CD14-positive monocyte (primary cell): ENCODE results near the gene PLAGL2. TPM values are rescaled to one million over a fixed set of nuclear protein-coding genes. Genes with fewer than 3 reads are reported as not detected.

Experiments used
- DNase-seq, 3 donors: peaks; one replicate each; pipeline ENCODE4 v3.0.0-alpha.2; 2011 to 2022
- H2AFZ ChIP-seq: 2 replicates; pipeline ENCODE4 v1.6.0; 2012; ENCODE audit warnings: mild to moderate bottlenecking, low read depth, low read length, inconsistent platforms; ENCODE audit not compliant: insufficient read depth, poor library complexity, severe bottlenecking
- H3K27ac ChIP-seq, 2 donors: 1 replicate in 1 of 2; 2 replicates in 1 of 2; pipeline ENCODE4 v1.5.1; 2012 to 2013; ENCODE audit warnings: low read length in 2 of 2, control low read depth in 1 of 2, inconsistent platforms in 1 of 2, low read depth in 1 of 2, mild to moderate bottlenecking in 1 of 2
- H3K27me3 ChIP-seq, 2 donors: one replicate each; pipeline versions ENCODE4 v1.6.0 to v1.6.1; 2011 to 2013; ENCODE audit warnings: low read length in 2 of 2; ENCODE audit not compliant: control insufficient read depth in 2 of 2, insufficient read depth in 2 of 2
- H3K36me3 ChIP-seq, 2 donors: replicated peaks in 1 of 2; 1 replicate in 1 of 2; 2 replicates in 1 of 2; pipeline versions ENCODE4 v1.5.1 to v1.6.1; 2012 to 2013; ENCODE audit warnings: low read length in 2 of 2, control low read depth in 1 of 2, inconsistent platforms in 1 of 2, mild to moderate bottlenecking in 1 of 2; ENCODE audit not compliant: insufficient read depth in 2 of 2, control insufficient read depth in 1 of 2
- H3K4me1 ChIP-seq, 2 donors: 1 replicate in 1 of 2; 2 replicates in 1 of 2; pipeline versions ENCODE4 v1.5.1 to v1.6.1; 2012 to 2013; ENCODE audit warnings: low read length in 2 of 2, control low read depth in 1 of 2, inconsistent platforms in 1 of 2, mild to moderate bottlenecking in 1 of 2, moderate library complexity in 1 of 2; ENCODE audit not compliant: insufficient read depth in 2 of 2, control insufficient read depth in 1 of 2
- H3K4me2 ChIP-seq: replicated peaks from 2 replicates; pipeline ENCODE3; 2012; ENCODE audit warnings: low read length, moderate library complexity, mild to moderate bottlenecking; ENCODE audit not compliant: poor library complexity, severe bottlenecking; ENCODE audit errors: extremely low read depth
- H3K4me3 ChIP-seq, 3 experiments: fragments of 200-600 bp in 1 of 3; sonication (generic) in 1 of 3; replicated peaks in 1 of 3; 1 replicate in 2 of 3; 2 replicates in 1 of 3; pipeline ENCODE4 v1.5.1; 2011 to 2013; ENCODE audit warnings: low read length in 3 of 3, mild to moderate bottlenecking in 3 of 3, control low read depth in 2 of 3, low read depth in 2 of 3, inconsistent platforms in 1 of 3, moderate library complexity in 1 of 3
- H3K79me2 ChIP-seq: 2 replicates; pipeline ENCODE4 v1.6.0; 2012; ENCODE audit warnings: mild to moderate bottlenecking, control low read depth, inconsistent platforms, low read length, moderate library complexity; ENCODE audit not compliant: insufficient read depth
- H3K9ac ChIP-seq: 2 replicates; pipeline ENCODE4 v1.6.0; 2017; ENCODE audit warnings: low read length, mild to moderate bottlenecking; ENCODE audit not compliant: insufficient read depth, poor library complexity, severe bottlenecking
- H3K9me3 ChIP-seq, 2 donors: replicated peaks in 1 of 2; 1 replicate in 1 of 2; 2 replicates in 1 of 2; pipeline versions ENCODE4 v1.5.1 to v1.6.1; 2012 to 2013; ENCODE audit warnings: low read length in 2 of 2, control low read depth in 1 of 2; ENCODE audit not compliant: control insufficient read depth in 1 of 2, insufficient read depth in 1 of 2
- H4K20me1 ChIP-seq: 2 replicates; pipeline ENCODE4 v1.6.0; 2012; ENCODE audit warnings: mild to moderate bottlenecking, low read length, control low read depth, moderate library complexity; ENCODE audit not compliant: insufficient read depth
- H3K27ac Mint-ChIP-seq, 7 donors: one replicate each; pipeline ENCODE4 v1.8.0; 2020; ENCODE audit warnings: mild to moderate bottlenecking in 7 of 7, mixed read lengths in 7 of 7, moderate library complexity in 6 of 7, inconsistent platforms in 2 of 7
- H3K27me3 Mint-ChIP-seq, 3 donors: one replicate each; pipeline ENCODE4 v1.8.0; 2021 to 2022; ENCODE audit warnings: low read depth in 3 of 3, mild to moderate bottlenecking in 3 of 3, mixed read lengths in 3 of 3, moderate library complexity in 3 of 3, inconsistent platforms in 1 of 3
- H3K36me3 Mint-ChIP-seq, 2 donors: one replicate each; pipeline ENCODE4 v1.8.0; 2020; ENCODE audit warnings: mixed read lengths in 2 of 2, inconsistent platforms in 1 of 2, mild to moderate bottlenecking in 1 of 2
- H3K4me1 Mint-ChIP-seq: one replicate; pipeline ENCODE4 v1.8.0; 2020; ENCODE audit warnings: mild to moderate bottlenecking, mixed read lengths
- H3K4me3 Mint-ChIP-seq, 2 donors: one replicate each; pipeline ENCODE4 v1.8.0; 2020; ENCODE audit warnings: mild to moderate bottlenecking in 2 of 2, mixed read lengths in 2 of 2, moderate library complexity in 1 of 2
- H3K9me3 Mint-ChIP-seq, 7 donors: one replicate each; pipeline ENCODE4 v1.8.0; 2020 to 2022; ENCODE audit warnings: mixed read lengths in 7 of 7, mild to moderate bottlenecking in 6 of 7, moderate library complexity in 6 of 7, inconsistent platforms in 2 of 7
- WGBS: methylation state at CpG from one replicate; pipeline ENCODE4 v1.1.5; 2013; ENCODE audit warnings: missing lambda C conversion rate; ENCODE audit not compliant: insufficient coverage; 5-methylcytosine and 5-hydroxymethylcytosine counted together
- intact Hi-C, 2 donors: fragments of 100-400 bp; cut with micrococcal nuclease; formaldehyde crosslinking; loops; one replicate each; pipeline versions ENCODE4 v1.15.0 to v1.15.1; 2023
- polyA plus RNA-seq, 3 donors: library from polyadenylated mRNA; depleted of rRNA in 1 of 3; unstranded in 2 of 3; stranded (reverse) in 1 of 3; fragments of 300-500 nt in 2 of 3; fragments of >200 nt in 1 of 3; fragmentation: Illumina TruSeq in 2 of 3; gene quantifications; 1 replicate in 2 of 3; 2 replicates in 1 of 3; pipeline ENCODE4 v1.2.3, GENCODE V29; 2012 to 2021
- TF ChIP-seq, protein P1 (sequence below): fragments of 200-600 bp; IDR thresholded peaks from one replicate; pipeline ENCODE4 v1.8.0; 2022; ENCODE audit warnings: antibody characterized with exemption, mild to moderate bottlenecking

The PLAGL2 gene
- polyA plus RNA-seq, 3 donors = 6.2 to 31.7 (median 14.7) TPM

DNA sequence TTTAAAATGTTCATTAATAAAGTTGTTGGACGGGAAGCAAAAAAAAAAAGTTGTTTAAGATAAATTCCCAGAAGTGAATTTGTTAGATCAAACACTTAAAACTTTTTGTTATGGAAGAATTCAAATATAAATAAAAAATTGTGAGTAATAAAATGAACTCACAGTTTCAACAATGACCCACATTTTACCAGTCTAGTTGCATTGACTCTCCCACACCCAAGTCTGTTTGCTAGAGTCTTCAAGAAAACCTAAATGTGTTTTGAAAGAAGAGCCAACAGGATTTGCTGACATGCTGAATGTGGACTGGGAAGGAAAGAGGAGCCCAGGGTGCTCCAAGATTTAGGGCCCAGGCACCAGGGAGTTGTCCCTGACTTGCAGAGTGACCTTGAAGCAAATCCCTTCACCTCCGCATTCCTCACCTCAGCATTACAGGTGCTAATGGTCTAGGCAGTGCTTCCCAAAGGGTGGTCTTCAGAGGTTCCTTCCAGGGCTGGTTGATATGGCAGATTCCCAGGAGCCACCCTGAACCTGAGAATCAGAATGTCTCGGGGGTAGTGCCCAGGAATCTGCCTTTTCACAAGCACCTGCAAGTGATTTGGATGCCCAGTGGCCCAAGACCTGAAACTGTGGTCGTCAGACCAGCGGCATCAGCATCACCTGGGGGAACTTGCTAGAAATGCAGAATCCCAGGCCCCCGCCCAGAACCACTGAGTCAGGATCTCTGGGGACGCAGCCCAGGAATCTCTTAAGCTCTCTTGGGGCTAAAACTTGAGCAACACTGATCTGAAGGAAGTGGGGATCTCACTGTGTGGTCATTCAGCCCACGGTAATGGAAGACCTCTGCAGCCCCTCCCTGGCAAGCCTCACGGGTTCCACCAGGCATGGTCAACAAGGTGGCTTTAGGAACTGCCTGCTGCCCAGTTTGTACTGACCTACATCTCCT is 31.2 kb upstream of the PLAGL2 start:
- WGBS = 87% methylated on average over 6 of the region's 9 CpGs
- Histone ChIP-seq H3K27ac (no peak overlapping the region), H3K79me2 (no peaks in the 10 kb centered on the region), H2AFZ (no peak overlapping the region), H3K36me3 (peaks cover 14 to 32% of the 10 kb centered on the region in 2 donors), H3K4me1 (peaks cover 25 to 39% of the 10 kb centered on the region in 2 donors), H3K4me3 (no peak overlapping the region), H3K9ac (no peak overlapping the region), H4K20me1 (no peaks in the 10 kb centered on the region), H3K9me3 (no peaks in the 10 kb centered on the region), H3K4me2 (no peak overlapping the region), H3K27me3 (no peaks in the 10 kb centered on the region)
- intact Hi-C loops = no loop called here
- H3K27ac Mint-ChIP-seq = no peak overlapping the region
- peaks cover 0 to 2% (median 0%) of the 10 kb centered on the region in 7 donors for H3K9me3 Mint-ChIP-seq
- TF ChIP-seq, protein P1, sequence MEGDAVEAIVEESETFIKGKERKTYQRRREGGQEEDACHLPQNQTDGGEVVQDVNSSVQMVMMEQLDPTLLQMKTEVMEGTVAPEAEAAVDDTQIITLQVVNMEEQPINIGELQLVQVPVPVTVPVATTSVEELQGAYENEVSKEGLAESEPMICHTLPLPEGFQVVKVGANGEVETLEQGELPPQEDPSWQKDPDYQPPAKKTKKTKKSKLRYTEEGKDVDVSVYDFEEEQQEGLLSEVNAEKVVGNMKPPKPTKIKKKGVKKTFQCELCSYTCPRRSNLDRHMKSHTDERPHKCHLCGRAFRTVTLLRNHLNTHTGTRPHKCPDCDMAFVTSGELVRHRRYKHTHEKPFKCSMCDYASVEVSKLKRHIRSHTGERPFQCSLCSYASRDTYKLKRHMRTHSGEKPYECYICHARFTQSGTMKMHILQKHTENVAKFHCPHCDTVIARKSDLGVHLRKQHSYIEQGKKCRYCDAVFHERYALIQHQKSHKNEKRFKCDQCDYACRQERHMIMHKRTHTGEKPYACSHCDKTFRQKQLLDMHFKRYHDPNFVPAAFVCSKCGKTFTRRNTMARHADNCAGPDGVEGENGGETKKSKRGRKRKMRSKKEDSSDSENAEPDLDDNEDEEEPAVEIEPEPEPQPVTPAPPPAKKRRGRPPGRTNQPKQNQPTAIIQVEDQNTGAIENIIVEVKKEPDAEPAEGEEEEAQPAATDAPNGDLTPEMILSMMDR = no peak
- H3K4me3 Mint-ChIP-seq = no peak overlapping the region
- DNase-seq = no peak
- no peaks in the 10 kb centered on the region for H3K27me3 Mint-ChIP-seq
- H3K4me1 Mint-ChIP-seq = peaks cover 34% of the 10 kb centered on the region
- H3K36me3 Mint-ChIP-seq = peaks cover 27 to 30% of the 10 kb centered on the region in 2 donors

GRCh38 chr20:32237419-32237818 is 29.9 kb upstream of the PLAGL2 start:
- Mint-ChIP-seq H3K36me3 (peaks cover 37 to 41% of the 10 kb centered on the region in 2 donors), H3K27me3 (no peaks in the 10 kb centered on the region), H3K27ac (peak overlapping the region in 1 of 7 donors; percentile 60), H3K4me3 (no peak overlapping the region), H3K9me3 (peaks cover 0 to 2% (median 0%) of the 10 kb centered on the region in 7 donors), H3K4me1 (peaks cover 47% of the 10 kb centered on the region)
- DNase-seq = no peak
- Histone ChIP-seq H3K27ac (no peak overlapping the region), H3K4me2 (no peak overlapping the region), H3K36me3 (peaks cover 16 to 32% of the 10 kb centered on the region in 2 donors), H3K4me1 (peaks cover 38 to 52% of the 10 kb centered on the region in 2 donors), H3K79me2 (no peaks in the 10 kb centered on the region), H3K27me3 (no peaks in the 10 kb centered on the region), H3K9me3 (no peaks in the 10 kb centered on the region), H3K9ac (no peak overlapping the region), H3K4me3 (no peak overlapping the region), H4K20me1 (no peaks in the 10 kb centered on the region), H2AFZ (no peak overlapping the region)
- TF ChIP-seq, protein P1 = no peak
- intact Hi-C loops = no loop called here
- 99% methylated on average over 5 of the region's 6 CpGs for WGBS
